Measurements from ENCODE around the gene GSTM5.
A peak's percentile ranks its signal among the peaks of the same experiment; 100 is the strongest.
"Not testable (repeated sequence)": the region's sequence is repeated elsewhere in the genome, so short reads cannot be mapped to it uniquely, and the experiment has no call there.

GSTM5 gene

DNA sequence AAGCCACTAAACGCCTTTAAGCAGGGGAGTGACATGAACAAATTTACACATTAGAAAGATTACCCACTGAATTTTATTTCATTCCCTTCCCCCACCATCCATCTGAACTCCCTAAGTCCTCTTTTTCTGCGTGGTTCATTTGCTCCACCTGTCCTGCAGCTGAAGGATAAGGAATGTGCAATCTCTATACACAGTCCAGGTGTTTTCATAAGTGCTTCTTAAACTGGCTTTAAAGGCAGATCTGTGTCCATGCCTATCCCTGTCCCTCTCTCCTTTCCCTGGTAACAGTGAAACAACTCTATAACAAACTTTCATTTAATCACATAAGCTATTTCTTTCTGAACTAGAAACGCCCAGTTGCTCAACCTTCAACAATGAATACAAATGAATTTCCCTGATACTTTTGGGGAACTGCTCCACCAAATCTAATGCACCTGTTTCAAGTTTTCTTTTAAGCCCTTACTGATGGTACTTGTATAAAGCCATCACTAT is 20.4 kb downstream of the GSTM5 start:
- DNase-seq, result no peak

GRCh38 chr1:109733236-109733870 is 21.3 kb downstream of the GSTM5 start:
- no peak for DNase-seq

GRCh38 chr1:109739738-109740614 is 27.9 kb downstream of the GSTM5 start:
- peak; percentile 90 for DNase-seq

DNA sequence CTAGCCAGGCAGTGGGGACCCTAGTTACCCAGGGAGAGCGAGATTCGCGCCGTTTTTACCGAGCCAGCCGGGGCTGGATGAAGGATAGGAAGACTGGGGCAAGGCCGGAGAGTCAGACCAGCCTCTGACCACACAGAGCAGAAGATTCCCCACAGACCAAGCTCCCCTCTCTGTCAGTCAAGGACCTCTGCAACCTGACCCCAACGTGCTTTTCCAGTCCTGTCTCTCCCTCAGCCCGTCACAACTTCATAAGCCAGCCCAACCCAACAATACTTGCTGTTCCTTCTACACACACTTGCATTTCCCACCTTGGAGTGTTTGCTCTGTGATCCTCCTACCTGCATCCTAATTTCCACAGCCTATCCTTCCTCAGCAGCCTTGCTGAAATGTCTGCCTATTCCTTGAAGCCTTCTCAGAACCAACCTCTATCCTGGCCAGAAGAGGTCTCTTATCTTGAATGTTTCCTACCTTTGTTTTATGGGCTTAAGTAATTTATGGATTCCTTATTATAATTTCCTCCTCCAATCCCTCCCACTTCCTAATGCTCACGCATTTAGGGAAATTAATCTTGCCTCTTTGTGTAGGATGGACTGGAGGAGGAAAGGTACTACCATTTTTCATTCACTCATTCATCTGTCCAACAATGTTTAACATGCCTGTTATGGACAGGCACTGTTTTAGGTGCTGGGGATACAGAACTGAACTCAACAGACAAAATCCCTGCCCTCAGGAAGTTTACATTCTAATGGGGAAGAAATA is 28.7 kb downstream of the GSTM5 start, which contains the start of gene GSTM3:
Gene GSTM3 (minus strand): TSS at position 424 of the 759 bp plus-strand sequence. CDS start 751 bp downstream, outside the sequence.
- no peak for DNase-seq

- not testable (repeated sequence) for DNase-seq
Measured at GRCh38 chr1:109748311-109748710, 36.3 kb downstream of the GSTM5 start.

- DNase-seq, result no peak
Measured at GRCh38 chr1:109749221-109749620, 37.2 kb downstream of the GSTM5 start.

GRCh38 chr1:109750241-109750882 is 38.3 kb downstream of the GSTM5 start:
- no peak for DNase-seq

DNA sequence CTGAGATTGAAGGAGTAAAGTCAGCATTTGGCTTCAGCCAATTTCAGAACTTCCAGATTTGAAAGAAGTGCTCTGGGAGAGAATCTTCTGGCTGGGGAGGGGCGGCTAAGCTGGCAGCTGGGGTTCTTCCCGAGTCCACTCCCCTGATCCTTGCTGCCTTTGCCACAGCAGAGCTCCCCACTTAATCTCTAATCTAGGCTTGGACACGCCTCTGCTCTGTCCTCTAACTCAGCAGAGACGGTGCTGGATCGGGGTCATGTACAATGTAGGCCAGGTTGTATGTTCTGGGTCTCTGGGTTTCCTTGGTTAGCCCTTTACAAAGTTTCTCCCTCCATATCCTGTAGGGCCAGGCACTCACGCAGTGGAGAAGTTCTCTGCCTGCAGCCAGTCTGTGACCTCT is 38.9 kb downstream of the GSTM5 start:
- DNase-seq, result no peak

GRCh38 chr1:109751531-109752260 is 39.6 kb downstream of the GSTM5 start:
- DNase-seq, result no peak

DNA sequence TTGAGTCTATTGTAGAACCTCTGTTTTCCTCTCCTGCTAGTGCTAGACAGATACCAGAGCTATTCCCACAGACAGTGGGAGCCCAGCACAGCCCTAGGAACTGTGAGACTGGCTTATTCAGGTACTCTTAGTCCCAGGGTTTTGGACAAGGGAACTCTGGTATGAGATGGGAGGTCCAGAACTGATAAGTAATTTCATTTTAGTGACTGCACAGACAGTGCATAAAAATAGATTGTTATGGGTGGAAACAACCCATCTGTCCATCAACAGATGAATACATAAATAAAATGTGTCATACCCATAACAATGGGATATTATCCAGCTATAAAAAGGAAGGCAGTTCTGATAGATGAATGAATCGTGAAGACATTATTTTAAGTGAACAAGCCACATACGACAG is 42.7 kb downstream of the GSTM5 start:
- no peak for DNase-seq

DNA sequence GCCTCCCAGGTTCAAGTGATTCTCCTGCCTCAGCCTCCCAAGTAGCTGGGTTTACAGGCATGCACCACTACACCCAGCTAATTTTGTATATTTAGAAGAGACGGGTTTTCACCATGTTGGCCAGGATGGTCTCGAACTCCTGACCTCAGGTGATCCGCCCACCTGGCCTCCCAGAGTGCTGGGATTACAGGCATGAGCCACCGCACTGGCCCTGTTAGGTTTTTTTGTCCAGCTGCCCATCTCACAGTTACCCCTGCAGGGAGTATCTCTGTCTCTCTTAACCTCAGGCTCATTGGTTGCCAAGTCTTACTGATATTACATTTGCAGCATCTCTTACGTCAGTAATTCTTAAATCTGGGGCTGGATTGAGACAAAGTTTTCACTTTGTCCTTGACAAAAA is 44.3 kb downstream of the GSTM5 start:
- not testable (repeated sequence) for DNase-seq

DNA sequence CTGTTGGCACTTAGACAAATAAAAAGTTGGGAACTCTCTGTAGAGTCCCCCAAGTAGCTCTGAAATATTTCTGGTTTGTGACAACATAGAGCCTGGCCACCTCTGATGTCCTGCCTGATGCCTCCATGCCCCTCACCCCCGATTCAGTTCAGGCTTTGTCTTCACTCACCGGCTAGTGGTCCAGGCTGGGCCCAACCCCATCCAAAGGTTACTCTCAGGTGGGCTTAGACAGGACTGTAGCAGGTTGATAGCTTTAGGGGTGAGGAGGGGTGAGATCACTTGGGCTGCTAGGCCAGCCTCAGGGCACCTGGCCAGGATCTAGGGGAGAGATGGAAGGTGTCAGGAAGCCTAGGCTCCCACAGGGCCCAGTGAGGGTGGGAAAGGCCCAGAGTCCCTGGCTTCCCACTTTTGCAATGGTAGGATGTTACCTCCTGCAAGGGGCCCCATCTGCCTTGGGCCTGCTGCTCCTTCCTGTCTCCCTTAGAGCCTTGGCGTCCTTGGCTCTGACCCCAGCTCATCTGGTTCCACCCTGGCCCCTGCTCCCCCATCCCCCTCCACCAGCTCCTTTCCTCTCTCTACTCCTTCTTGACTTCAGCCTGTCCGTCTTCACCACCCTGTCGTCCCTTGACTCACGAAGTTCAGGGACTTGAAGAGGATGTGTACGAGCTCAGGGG is 44.9 kb downstream of the GSTM5 start:
- DNase-seq, result no peak

DNA sequence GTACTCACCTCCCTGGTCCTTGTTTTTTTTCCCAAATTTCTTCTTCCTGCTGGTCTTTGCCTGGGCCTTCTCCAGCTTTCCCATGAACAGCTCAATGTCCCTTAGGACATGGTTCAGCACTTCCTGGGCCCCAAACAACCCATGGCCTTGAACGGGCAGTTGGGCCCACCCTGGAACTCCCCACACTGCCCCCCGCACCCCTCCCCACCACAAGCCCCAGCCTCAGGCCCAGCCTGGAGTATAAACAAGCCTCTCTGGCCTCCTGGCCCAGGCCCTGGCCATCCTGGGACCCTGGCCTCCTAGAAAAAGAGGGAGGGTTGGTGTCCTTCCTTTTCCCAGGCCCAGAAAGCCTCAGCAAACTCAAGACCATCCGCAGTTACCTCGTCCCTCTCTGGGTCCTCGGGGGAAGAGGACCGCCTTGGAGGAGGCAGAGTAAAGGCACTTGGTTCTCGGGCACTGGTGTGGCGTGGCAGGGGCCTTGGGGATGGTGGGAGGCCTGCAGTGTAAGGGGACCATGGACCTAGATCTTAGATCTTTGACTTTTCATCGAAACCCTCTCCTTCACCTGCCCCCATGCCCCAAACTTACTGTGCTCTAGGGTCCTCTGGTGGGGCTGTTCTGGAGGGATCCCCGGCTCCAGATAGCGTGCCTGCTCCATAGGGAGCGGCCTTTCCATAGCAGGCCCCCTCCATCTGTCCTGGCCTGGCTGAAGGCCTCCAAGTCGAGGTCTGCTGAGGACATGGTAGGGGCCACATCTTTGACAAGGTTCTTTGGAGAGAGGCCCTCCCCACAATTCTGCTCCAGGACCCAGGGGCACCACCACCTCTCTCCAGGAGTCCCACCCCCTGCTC is 46.1 kb downstream of the GSTM5 start:
- DNase-seq, result no peak

DNA sequence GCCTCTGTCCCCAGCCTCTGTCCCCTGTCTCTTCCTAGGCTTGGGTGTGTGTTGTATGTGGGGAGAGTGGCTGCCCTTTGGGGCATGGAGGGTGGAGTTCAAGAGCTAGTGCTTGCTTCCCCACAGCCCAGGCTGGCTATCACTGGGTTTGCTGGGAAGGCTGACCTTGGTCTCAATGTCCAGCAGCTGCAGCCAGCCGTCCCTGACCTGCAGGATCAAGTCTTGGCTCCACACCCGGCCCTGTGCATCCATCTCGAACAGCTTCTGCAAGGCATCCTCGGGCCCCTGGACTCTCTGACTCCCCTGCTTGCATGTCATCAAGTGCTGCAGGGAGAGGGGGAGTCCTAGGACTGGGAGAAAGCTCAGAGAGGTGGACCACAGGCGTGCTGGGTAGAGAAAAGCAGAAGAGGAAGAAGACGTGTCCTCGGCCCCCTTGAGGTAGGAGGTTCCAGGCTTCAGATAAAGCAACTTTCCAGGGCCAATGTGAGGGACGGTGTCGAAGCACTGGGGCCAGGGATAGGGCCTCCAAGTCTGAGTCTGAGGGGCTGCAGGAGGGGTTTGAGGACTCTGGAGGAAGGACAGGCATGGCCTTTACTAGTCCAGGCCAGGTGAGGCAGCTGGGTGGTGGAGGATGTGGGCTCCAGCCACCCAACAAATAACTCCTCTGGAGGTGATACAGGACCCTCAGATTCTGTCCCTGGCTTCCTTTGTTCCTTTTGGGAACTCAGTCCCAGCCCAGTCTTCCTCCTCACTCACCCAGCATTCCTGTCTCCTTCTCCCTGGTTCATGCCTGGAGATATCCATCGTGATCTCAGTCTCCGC is 47.7 kb downstream of the GSTM5 start:
- DNase-seq, result no peak

DNA sequence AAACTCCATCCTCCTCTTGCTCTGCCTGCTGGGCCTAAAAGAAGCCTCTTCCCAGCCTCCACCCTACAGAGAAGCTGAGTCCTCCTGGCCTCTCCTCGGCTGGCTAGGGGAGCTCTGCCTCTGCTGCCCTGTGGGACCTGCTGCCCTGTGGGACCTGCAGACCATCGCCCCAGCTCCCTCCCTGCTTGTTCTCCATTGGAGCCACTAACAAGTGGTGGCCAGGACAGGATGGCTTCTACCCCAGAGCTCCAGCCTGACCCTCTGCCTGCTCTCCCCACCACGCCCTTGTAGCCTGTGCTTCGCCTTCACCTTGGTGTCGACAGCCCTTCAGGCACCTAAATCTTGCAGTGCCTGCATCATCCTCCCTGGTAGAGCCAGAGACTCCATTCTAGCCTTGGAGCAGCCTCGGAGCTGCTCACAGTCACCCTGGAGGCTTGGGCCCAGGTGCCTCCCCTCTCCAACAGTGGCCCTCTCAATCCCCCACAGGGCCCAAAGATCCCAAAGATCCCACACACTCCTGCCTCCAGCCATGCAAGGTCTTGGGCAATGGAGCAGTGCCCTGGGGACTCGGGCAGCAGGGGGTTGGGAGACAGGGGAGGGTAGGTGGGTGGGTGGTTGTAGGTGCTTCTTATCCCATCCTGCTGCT is 48.7 kb downstream of the GSTM5 start:
- no peak for DNase-seq

DNA sequence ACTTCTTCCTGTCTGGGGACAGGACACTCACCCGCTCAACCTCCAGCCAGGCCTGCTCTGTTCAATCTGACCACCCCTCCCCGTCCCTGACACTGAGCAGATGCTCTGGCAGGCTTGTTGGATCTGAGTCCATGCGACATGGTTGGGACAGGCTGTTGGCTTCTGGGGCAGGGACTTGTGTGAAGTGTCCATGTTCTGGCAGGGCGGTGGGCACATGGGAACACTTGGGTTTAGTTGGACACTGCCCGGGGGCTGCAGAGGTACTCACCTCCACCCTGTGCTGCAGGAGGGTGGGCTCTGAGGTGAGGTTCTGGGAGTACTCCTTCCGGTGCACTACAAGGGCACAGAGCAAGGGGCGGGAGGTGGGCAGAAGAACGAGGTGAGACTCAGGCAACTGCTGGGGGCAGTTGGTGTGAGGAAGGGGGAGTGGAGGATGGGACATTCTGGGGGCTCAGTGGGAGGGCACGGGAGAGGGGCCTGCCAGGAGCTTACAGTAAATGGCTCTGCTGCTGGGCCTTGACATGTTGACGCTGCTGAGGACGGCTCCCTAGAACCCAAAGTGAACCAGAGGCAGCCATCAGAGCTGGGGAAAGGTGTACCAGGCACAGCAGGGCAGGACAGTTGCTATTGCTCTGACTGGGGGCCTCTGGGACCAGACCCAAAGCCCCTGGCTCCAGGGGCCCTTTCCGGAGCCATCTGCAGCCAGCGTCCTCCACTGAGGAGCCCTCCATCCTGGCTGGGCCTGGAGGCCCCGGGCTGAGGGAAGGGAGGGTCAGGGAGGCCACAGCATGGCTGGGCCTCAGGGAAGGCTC is 49.4 kb downstream of the GSTM5 start:
- no peak for DNase-seq

GRCh38 chr1:109762039-109762585 is 50.1 kb downstream of the GSTM5 start:
- DNase-seq, result no peak
